ENCODE data around the gene LGI4. TPM values are rescaled to one million over a fixed set of nuclear protein-coding genes. Genes with fewer than 3 reads are reported as not detected.
A peak's percentile ranks its signal among the peaks of the same experiment; 100 is the strongest.

Gene LGI4
- total RNA-seq, 1 donor from 2014 or later: 5.2 TPM

GRCh38 chr19:35117799-35118198 lies 17.1 kb downstream of the LGI4 start:
- Histone ChIP-seq H3K4me3 (ENCODE audit: low read length in 3 of 3) (no peak overlapping the region), H3K27me3 (ENCODE audit: control insufficient read depth in 3 of 3, insufficient read depth in 3 of 3, low read length in 3 of 3) (no peaks in the 10 kb centered on the region), H3K36me3 (ENCODE audit: control insufficient read depth in 3 of 3, insufficient read depth in 3 of 3, low read length in 3 of 3) (no peaks in the 10 kb centered on the region), H3K9me3 (ENCODE audit: control insufficient read depth in 3 of 3, low read length in 3 of 3) (no peaks in the 10 kb centered on the region), H3K4me1 (ENCODE audit: control insufficient read depth in 3 of 3, insufficient read depth in 3 of 3, low read length in 3 of 3) (peaks cover 14 to 31% (median 19%) of the 10 kb centered on the region in 3 donors), H3K9ac (ENCODE audit: low read depth in 1 of 3, low read length in 3 of 3) (no peak overlapping the region), H3K27ac (ENCODE audit: low read depth, low read length) (no peak overlapping the region)

DNA sequence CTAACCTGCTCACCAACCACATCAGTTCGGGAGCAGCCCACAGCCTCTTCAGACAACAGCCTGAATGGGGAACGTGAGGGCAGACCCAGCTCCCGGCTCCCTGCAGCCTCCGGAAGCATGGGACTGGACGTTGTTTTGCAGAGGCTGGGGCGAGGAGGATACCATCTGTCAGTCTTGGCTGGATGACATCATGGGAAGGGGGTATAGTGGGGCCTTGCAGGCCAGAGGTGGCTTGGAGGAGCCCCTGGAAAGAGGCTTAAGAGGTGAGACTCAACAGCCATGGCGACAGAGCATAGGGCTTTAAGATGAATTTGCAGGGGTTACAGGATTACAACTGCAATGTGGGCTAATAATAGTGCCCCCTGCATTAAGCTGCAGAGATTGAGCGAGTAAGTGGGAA lies 17.7 kb downstream of the LGI4 start:
- H3K27ac ChIP-seq (ENCODE audit: low read depth, low read length): no peak overlapping the region
- H3K4me3 ChIP-seq (ENCODE audit: low read length in 3 of 3): no peak overlapping the region
- no peak overlapping the region for H3K9ac ChIP-seq (ENCODE audit: low read depth in 1 of 3, low read length in 3 of 3)

GRCh38 chr19:35116072-35116801 lies 18.6 kb downstream of the LGI4 start:
- no peaks in the 10 kb centered on the region for H3K36me3 ChIP-seq (ENCODE audit: control insufficient read depth in 3 of 3, insufficient read depth in 3 of 3, low read length in 3 of 3)
- no peak overlapping the region for H3K4me3 ChIP-seq (ENCODE audit: low read length in 3 of 3)
- no peak overlapping the region for H3K9ac ChIP-seq (ENCODE audit: low read depth in 1 of 3, low read length in 3 of 3)
- no peaks in the 10 kb centered on the region for H3K9me3 ChIP-seq (ENCODE audit: control insufficient read depth in 3 of 3, low read length in 3 of 3)
- H3K27me3 ChIP-seq (ENCODE audit: control insufficient read depth in 3 of 3, insufficient read depth in 3 of 3, low read length in 3 of 3): no peaks in the 10 kb centered on the region
- H3K4me1 ChIP-seq (ENCODE audit: control insufficient read depth in 3 of 3, insufficient read depth in 3 of 3, low read length in 3 of 3): peaks cover 11 to 21% (median 16%) of the 10 kb centered on the region in 3 donors
- no peak overlapping the region for H3K27ac ChIP-seq (ENCODE audit: low read depth, low read length)

More for the DNA sequence above, 17.7 kb downstream of the LGI4 start:
- Histone ChIP-seq H3K27me3 (ENCODE audit: control insufficient read depth in 3 of 3, insufficient read depth in 3 of 3, low read length in 3 of 3) (no peaks in the 10 kb centered on the region), H3K36me3 (ENCODE audit: control insufficient read depth in 3 of 3, insufficient read depth in 3 of 3, low read length in 3 of 3) (no peaks in the 10 kb centered on the region), H3K9me3 (ENCODE audit: control insufficient read depth in 3 of 3, low read length in 3 of 3) (no peaks in the 10 kb centered on the region), H3K4me1 (ENCODE audit: control insufficient read depth in 3 of 3, insufficient read depth in 3 of 3, low read length in 3 of 3) (peaks cover 13 to 27% (median 16%) of the 10 kb centered on the region in 3 donors)

DNA sequence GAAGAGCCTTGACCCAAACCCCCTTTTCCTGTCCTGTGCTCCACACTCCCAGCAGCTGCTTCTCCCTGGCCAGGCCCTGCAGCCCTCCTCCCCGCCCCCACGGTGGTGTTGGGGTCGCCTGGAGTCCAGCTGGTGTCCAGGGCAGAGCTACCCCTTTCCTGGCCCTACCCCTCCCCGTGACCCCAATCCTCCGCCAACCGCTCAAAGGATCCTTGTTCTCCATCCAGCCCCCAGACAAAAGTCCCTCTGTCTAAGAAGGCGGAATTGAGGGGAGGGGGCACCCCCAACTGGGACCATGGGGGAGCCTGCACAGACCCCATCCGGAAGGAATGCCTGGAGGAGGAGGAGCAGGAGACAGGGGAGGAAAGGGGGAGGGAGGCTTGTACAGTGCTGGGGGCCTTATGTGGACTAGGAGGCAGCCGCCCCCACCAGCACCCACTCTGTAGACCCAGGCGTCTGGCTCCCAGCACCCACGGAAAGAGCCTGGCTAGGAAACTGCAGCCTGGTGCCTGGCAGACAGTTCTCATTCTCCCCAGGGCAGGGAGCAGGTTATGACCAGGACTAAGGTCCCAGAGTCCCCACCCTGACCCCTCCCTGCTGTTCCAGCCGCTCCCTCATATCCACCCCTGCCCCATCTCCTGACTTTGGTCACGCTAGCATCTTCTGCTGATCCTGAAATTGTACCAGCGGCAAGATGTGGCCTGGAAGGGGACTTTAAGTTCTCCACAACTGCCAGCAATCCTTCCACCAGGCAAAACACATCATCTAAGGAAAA lies 19.5 kb downstream of the LGI4 start, which contains the start of gene FXYD3:
TSS of gene FXYD3 (plus strand) at position 647 of the 775 bp plus-strand sequence. CDS start 3,554 bp downstream, outside the sequence.
- peak within 1 kb of the TSS; percentile 28 for H3K27ac ChIP-seq (ENCODE audit: low read depth, low read length)

DNA sequence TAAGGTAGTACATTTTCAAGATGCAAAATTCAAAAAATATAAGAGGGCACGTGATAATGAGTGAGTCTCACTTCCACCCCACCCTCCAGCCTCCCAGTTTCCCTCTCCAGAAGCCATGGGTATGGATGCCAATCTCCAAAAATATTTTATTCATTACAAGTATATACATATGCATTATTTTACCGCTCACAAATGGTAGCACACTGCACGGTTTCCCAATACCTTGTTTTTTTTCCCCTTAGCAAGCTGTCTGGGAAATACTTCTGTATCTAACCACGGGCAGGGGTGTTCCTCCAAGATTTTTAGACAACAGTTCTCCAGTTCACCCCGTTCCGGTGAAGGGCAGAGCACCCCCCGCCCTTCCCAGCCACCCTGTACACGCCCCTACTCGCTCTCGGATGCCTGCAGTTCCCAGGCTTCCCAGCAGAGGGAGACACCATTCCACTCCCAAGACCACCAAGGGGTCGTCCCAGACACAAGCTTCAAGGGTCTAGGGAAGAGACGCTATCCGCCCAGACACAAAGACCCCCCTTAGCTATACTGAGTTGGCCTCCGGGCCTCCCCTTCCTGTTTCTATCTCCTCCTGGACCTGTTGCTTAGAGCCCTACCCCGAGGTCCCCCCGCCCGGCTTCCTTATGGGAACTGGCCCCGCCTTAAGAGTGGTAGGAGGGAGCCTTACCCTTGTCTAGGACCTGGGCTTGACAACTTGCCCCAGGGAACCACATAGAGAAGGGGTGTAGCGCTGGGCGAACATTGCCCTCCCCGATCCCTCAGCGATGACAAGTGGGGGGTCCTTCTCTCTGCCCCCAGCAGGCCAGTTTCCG lies 20.3 kb downstream of the LGI4 start:
- peaks cover 6 to 25% (median 15%) of the 10 kb centered on the region in 3 donors for H3K4me1 ChIP-seq (ENCODE audit: control insufficient read depth in 3 of 3, insufficient read depth in 3 of 3, low read length in 3 of 3)
- no peaks in the 10 kb centered on the region for H3K9me3 ChIP-seq (ENCODE audit: control insufficient read depth in 3 of 3, low read length in 3 of 3)
- H3K36me3 ChIP-seq (ENCODE audit: control insufficient read depth in 3 of 3, insufficient read depth in 3 of 3, low read length in 3 of 3): no peaks in the 10 kb centered on the region
- peak overlapping the region; percentile 47 to 76 (median 55) for H3K4me3 ChIP-seq (ENCODE audit: low read length in 3 of 3)
- H3K27ac ChIP-seq (ENCODE audit: low read depth, low read length): peak overlapping the region; percentile 28
- no peaks in the 10 kb centered on the region for H3K27me3 ChIP-seq (ENCODE audit: control insufficient read depth in 3 of 3, insufficient read depth in 3 of 3, low read length in 3 of 3)
- H3K9ac ChIP-seq (ENCODE audit: low read depth in 1 of 3, low read length in 3 of 3): peak overlapping the region; percentile 43 to 76 (median 60)

More for the DNA sequence above, 19.5 kb downstream of the LGI4 start, which contains the start of gene FXYD3:
- H3K9me3 ChIP-seq (ENCODE audit: control insufficient read depth in 3 of 3, low read length in 3 of 3): no peaks in the 10 kb centered on the region
- peaks cover 6 to 21% (median 12%) of the 10 kb centered on the region in 3 donors for H3K4me1 ChIP-seq (ENCODE audit: control insufficient read depth in 3 of 3, insufficient read depth in 3 of 3, low read length in 3 of 3)
- H3K27me3 ChIP-seq (ENCODE audit: control insufficient read depth in 3 of 3, insufficient read depth in 3 of 3, low read length in 3 of 3): no peaks in the 10 kb centered on the region
- H3K4me3 ChIP-seq (ENCODE audit: low read length in 3 of 3): peak within 1 kb of the TSS; percentile 47 to 76 (median 55)
- H3K9ac ChIP-seq (ENCODE audit: low read depth in 1 of 3, low read length in 3 of 3): peak within 1 kb of the TSS; percentile 43 to 76 (median 60)
- no peaks in the 10 kb centered on the region for H3K36me3 ChIP-seq (ENCODE audit: control insufficient read depth in 3 of 3, insufficient read depth in 3 of 3, low read length in 3 of 3)

- Histone ChIP-seq H3K27me3 (ENCODE audit: control insufficient read depth in 3 of 3, insufficient read depth in 3 of 3, low read length in 3 of 3) (no peaks in the 10 kb centered on the region), H3K27ac (ENCODE audit: low read depth, low read length) (no peak overlapping the region), H3K4me1 (ENCODE audit: control insufficient read depth in 3 of 3, insufficient read depth in 3 of 3, low read length in 3 of 3) (peaks cover 6 to 19% (median 15%) of the 10 kb centered on the region in 3 donors), H3K36me3 (ENCODE audit: control insufficient read depth in 3 of 3, insufficient read depth in 3 of 3, low read length in 3 of 3) (no peaks in the 10 kb centered on the region), H3K4me3 (ENCODE audit: low read length in 3 of 3) (no peak overlapping the region), H3K9ac (ENCODE audit: low read depth in 1 of 3, low read length in 3 of 3) (no peak overlapping the region), H3K9me3 (ENCODE audit: control insufficient read depth in 3 of 3, low read length in 3 of 3) (no peaks in the 10 kb centered on the region)
Measured at GRCh38 chr19:35112995-35113688, 21.7 kb downstream of the LGI4 start.

- Histone ChIP-seq H3K4me1 (ENCODE audit: control insufficient read depth in 3 of 3, insufficient read depth in 3 of 3, low read length in 3 of 3) (peaks cover 6 to 28% (median 19%) of the 10 kb centered on the region in 3 donors), H3K27me3 (ENCODE audit: control insufficient read depth in 3 of 3, insufficient read depth in 3 of 3, low read length in 3 of 3) (no peaks in the 10 kb centered on the region), H3K4me3 (ENCODE audit: low read length in 3 of 3) (no peak overlapping the region), H3K36me3 (ENCODE audit: control insufficient read depth in 3 of 3, insufficient read depth in 3 of 3, low read length in 3 of 3) (no peaks in the 10 kb centered on the region), H3K9ac (ENCODE audit: low read depth in 1 of 3, low read length in 3 of 3) (no peak overlapping the region), H3K9me3 (ENCODE audit: control insufficient read depth in 3 of 3, low read length in 3 of 3) (no peaks in the 10 kb centered on the region), H3K27ac (ENCODE audit: low read depth, low read length) (no peak overlapping the region)
Measured at GRCh38 chr19:35110974-35111373, 23.9 kb downstream of the LGI4 start.

DNA sequence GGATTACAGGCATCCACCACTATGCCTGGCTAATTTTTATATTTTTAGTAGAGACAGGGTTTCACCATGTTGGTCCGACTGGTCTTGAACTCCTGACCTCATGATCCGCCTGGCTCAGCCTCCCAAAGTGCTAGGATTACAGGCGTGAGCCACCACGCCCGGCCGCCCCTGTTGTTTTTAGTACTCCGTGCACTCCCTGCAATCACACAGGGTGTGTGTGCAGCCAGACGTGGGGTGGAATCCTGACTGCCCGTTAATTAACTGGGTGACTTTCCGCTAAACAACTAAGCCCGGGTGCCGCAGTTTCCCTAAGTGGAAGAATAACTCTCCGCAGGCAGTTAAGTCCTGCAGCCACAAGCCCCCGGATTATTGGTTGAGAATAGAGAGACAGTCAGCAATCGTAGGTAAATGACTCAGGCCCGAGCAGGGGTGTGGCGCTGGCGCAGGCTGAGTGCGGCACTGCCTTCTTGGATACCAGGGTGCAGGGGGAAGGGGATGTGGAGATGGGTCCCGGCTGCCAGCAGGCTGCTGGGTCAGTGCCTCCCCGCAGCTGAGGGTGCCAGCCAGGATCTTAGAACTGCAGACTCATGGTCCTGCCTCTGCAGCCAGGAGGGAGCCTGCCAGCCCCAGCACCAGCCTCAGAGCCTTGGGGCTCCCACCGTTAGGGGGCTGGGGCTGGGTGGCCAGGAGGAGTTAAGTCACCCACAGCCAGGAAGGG lies 25.3 kb downstream of the LGI4 start:
- Histone ChIP-seq H3K36me3 (ENCODE audit: control insufficient read depth in 3 of 3, insufficient read depth in 3 of 3, low read length in 3 of 3) (no peaks in the 10 kb centered on the region), H3K4me3 (ENCODE audit: low read length in 3 of 3) (no peak overlapping the region), H3K27ac (ENCODE audit: low read depth, low read length) (peak overlapping the region; percentile 1), H3K4me1 (ENCODE audit: control insufficient read depth in 3 of 3, insufficient read depth in 3 of 3, low read length in 3 of 3) (peaks cover 0 to 22% (median 11%) of the 10 kb centered on the region in 3 donors), H3K9ac (ENCODE audit: low read depth in 1 of 3, low read length in 3 of 3) (peak overlapping the region in 1 of 3 donors; percentile 30), H3K9me3 (ENCODE audit: control insufficient read depth in 3 of 3, low read length in 3 of 3) (no peaks in the 10 kb centered on the region), H3K27me3 (ENCODE audit: control insufficient read depth in 3 of 3, insufficient read depth in 3 of 3, low read length in 3 of 3) (no peaks in the 10 kb centered on the region)

- Histone ChIP-seq H3K27me3 (ENCODE audit: control insufficient read depth in 3 of 3, insufficient read depth in 3 of 3, low read length in 3 of 3) (no peaks in the 10 kb centered on the region), H3K9me3 (ENCODE audit: control insufficient read depth in 3 of 3, low read length in 3 of 3) (no peaks in the 10 kb centered on the region), H3K4me3 (ENCODE audit: low read length in 3 of 3) (no peak overlapping the region), H3K4me1 (ENCODE audit: control insufficient read depth in 3 of 3, insufficient read depth in 3 of 3, low read length in 3 of 3) (peaks cover 0 to 18% (median 9%) of the 10 kb centered on the region in 3 donors), H3K36me3 (ENCODE audit: control insufficient read depth in 3 of 3, insufficient read depth in 3 of 3, low read length in 3 of 3) (no peaks in the 10 kb centered on the region), H3K9ac (ENCODE audit: low read depth in 1 of 3, low read length in 3 of 3) (no peak overlapping the region), H3K27ac (ENCODE audit: low read depth, low read length) (no peak overlapping the region)
Measured at GRCh38 chr19:35108730-35109129, 26.1 kb downstream of the LGI4 start.

All from skeletal muscle tissue (tissue), 4 donors.